GM12892 (cell line): ENCODE results near the gene CLDN14.

Experiments
- DNase-seq: peaks from one replicate; pipeline ENCODE4 v3.0.0; 2011; ENCODE audit not compliant: insufficient read length
- FAIRE-seq: peaks from 2 replicates; lab custom pipeline; 2011; peaks lifted over from hg19 to GRCh38; lab: Jason Lieb, UNC
- POLR2A ChIP-seq: IDR thresholded peaks from 2 replicates; pipeline ENCODE4 v1.6.1; 2011; ENCODE audit warnings: low read depth, low read length, control low read depth
- POLR2AphosphoS5 ChIP-seq: IDR thresholded peaks from 2 replicates; pipeline ENCODE4 v1.6.1; 2011; ENCODE audit warnings: low read depth, low read length, control low read depth
- TAF1 ChIP-seq: IDR thresholded peaks from 2 replicates; pipeline ENCODE4 v1.6.1; 2011; ENCODE audit warnings: low read depth, mild to moderate bottlenecking, control low read depth, low read length, borderline replicate concordance

CLDN14 gene

GRCh38 chr21:36461918-36462486 is 17.9 kb downstream of the CLDN14 start:
- no peak for FAIRE-seq
- DNase-seq, result no peak
- no peak for TF ChIP-seq POLR2A
- no peak for TF ChIP-seq POLR2AphosphoS5
- no peak for TF ChIP-seq TAF1

- TF ChIP-seq POLR2AphosphoS5 (no peak), TAF1 (no peak), POLR2A (no peak)
- no peak for DNase-seq
- FAIRE-seq, result no peak
Observed at GRCh38 chr21:36461277-36461917, 18.5 kb downstream of the CLDN14 start.

- FAIRE-seq (no peak), DNase-seq (no peak)
- no peak for TF ChIP-seq POLR2AphosphoS5
- no peak for TF ChIP-seq POLR2A
Observed at GRCh38 chr21:36460866-36461265, 19.1 kb downstream of the CLDN14 start.

GRCh38 chr21:36459098-36459497 is 20.8 kb downstream of the CLDN14 start:
- TF ChIP-seq POLR2AphosphoS5 (no peak), TAF1 (no peak), POLR2A (no peak)
- FAIRE-seq (no peak), DNase-seq (no peak)

GRCh38 chr21:36456729-36457414 is 23.1 kb downstream of the CLDN14 start:
- DNase-seq (no peak), FAIRE-seq (no peak)
- TF ChIP-seq POLR2A, result no peak

GRCh38 chr21:36454706-36455105 is 25.2 kb downstream of the CLDN14 start:
- DNase-seq (no peak), FAIRE-seq (no peak)
- TF ChIP-seq POLR2AphosphoS5 (no peak), TAF1 (no peak), POLR2A (no peak)

- DNase-seq (no peak), FAIRE-seq (no peak)
- TF ChIP-seq POLR2AphosphoS5 (no peak), POLR2A (no peak), TAF1 (no peak)
Observed at GRCh38 chr21:36454093-36454531, 25.8 kb downstream of the CLDN14 start.

- FAIRE-seq, result no peak
- DNase-seq, result no peak
- TF ChIP-seq POLR2A, result no peak
- TF ChIP-seq TAF1, result no peak
- no peak for TF ChIP-seq POLR2AphosphoS5
Observed at GRCh38 chr21:36452281-36452825, 27.6 kb downstream of the CLDN14 start.

- TF ChIP-seq POLR2AphosphoS5 (no peak), POLR2A (no peak), TAF1 (no peak)
- no peak for FAIRE-seq
- DNase-seq, result no peak
Observed at GRCh38 chr21:36451506-36451905, 28.4 kb downstream of the CLDN14 start.

- DNase-seq, result no peak
- TF ChIP-seq TAF1, result no peak
- no peak for TF ChIP-seq POLR2A
- no peak for TF ChIP-seq POLR2AphosphoS5
- no peak for FAIRE-seq
Observed at GRCh38 chr21:36450511-36450910, 29.4 kb downstream of the CLDN14 start.

- TF ChIP-seq POLR2AphosphoS5 (no peak), POLR2A (no peak), TAF1 (no peak)
- no peak for DNase-seq
- FAIRE-seq, result no peak
Observed at GRCh38 chr21:36446301-36446700, 33.6 kb downstream of the CLDN14 start.

GRCh38 chr21:36441715-36442114 is 38.2 kb downstream of the CLDN14 start:
- TF ChIP-seq TAF1 (no peak), POLR2AphosphoS5 (no peak), POLR2A (no peak)
- no peak for DNase-seq
- FAIRE-seq, result no peak
